ENCODE data around the gene SRSF1.

DNA sequence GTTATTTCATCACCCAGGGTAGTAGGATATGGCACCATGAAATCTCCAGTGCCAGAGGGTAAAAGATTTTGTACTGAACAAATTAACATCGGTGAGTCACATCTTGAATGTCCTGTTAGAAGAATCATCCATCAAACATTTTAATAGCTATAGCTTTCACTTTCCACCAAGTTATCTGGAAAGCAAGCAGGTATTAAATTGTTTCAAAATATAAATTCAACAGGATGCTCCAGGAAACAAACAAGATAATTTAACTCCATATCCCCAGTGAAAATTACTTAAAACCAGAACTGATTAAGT is 21.4 kb downstream of the SRSF1 start:
- TF ChIP-seq, protein P1, sequence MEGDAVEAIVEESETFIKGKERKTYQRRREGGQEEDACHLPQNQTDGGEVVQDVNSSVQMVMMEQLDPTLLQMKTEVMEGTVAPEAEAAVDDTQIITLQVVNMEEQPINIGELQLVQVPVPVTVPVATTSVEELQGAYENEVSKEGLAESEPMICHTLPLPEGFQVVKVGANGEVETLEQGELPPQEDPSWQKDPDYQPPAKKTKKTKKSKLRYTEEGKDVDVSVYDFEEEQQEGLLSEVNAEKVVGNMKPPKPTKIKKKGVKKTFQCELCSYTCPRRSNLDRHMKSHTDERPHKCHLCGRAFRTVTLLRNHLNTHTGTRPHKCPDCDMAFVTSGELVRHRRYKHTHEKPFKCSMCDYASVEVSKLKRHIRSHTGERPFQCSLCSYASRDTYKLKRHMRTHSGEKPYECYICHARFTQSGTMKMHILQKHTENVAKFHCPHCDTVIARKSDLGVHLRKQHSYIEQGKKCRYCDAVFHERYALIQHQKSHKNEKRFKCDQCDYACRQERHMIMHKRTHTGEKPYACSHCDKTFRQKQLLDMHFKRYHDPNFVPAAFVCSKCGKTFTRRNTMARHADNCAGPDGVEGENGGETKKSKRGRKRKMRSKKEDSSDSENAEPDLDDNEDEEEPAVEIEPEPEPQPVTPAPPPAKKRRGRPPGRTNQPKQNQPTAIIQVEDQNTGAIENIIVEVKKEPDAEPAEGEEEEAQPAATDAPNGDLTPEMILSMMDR (IDR thresholded peaks at IDR 0.05; ENCODE audit: low read depth, low read length, missing input control), result no peak
- TF ChIP-seq RAD21 (IDR thresholded peaks at IDR 0.05) (no peak), YY1 (IDR thresholded peaks at IDR 0.05) (no peak), NR2F2 (IDR thresholded peaks at IDR 0.05) (no peak), GABPA (IDR thresholded peaks at IDR 0.05 in 1 of 2, conservative IDR thresholded peaks at IDR 0.05 in 1 of 2) (no peak), FOXA1 (IDR thresholded peaks at IDR 0.05) (no peak), SP1 (IDR thresholded peaks at IDR 0.05) (no peak), RXRA (IDR thresholded peaks at IDR 0.05) (no peak), JUND (IDR thresholded peaks at IDR 0.05) (no peak), HNF4A (conservative IDR thresholded peaks at IDR 0.05) (no peak), TAF1 (conservative IDR thresholded peaks at IDR 0.05) (no peak)
- TF ChIP-seq, protein P2, sequence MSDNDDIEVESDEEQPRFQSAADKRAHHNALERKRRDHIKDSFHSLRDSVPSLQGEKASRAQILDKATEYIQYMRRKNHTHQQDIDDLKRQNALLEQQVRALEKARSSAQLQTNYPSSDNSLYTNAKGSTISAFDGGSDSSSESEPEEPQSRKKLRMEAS (IDR thresholded peaks at IDR 0.05), result no peak
- TF ChIP-seq, protein P3, sequence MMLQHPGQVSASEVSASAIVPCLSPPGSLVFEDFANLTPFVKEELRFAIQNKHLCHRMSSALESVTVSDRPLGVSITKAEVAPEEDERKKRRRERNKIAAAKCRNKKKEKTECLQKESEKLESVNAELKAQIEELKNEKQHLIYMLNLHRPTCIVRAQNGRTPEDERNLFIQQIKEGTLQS (IDR thresholded peaks at IDR 0.05), result no peak
- TF ChIP-seq, protein P4, sequence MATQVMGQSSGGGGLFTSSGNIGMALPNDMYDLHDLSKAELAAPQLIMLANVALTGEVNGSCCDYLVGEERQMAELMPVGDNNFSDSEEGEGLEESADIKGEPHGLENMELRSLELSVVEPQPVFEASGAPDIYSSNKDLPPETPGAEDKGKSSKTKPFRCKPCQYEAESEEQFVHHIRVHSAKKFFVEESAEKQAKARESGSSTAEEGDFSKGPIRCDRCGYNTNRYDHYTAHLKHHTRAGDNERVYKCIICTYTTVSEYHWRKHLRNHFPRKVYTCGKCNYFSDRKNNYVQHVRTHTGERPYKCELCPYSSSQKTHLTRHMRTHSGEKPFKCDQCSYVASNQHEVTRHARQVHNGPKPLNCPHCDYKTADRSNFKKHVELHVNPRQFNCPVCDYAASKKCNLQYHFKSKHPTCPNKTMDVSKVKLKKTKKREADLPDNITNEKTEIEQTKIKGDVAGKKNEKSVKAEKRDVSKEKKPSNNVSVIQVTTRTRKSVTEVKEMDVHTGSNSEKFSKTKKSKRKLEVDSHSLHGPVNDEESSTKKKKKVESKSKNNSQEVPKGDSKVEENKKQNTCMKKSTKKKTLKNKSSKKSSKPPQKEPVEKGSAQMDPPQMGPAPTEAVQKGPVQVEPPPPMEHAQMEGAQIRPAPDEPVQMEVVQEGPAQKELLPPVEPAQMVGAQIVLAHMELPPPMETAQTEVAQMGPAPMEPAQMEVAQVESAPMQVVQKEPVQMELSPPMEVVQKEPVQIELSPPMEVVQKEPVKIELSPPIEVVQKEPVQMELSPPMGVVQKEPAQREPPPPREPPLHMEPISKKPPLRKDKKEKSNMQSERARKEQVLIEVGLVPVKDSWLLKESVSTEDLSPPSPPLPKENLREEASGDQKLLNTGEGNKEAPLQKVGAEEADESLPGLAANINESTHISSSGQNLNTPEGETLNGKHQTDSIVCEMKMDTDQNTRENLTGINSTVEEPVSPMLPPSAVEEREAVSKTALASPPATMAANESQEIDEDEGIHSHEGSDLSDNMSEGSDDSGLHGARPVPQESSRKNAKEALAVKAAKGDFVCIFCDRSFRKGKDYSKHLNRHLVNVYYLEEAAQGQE (IDR thresholded peaks at IDR 0.05), result no peak

All from liver (tissue), 3 donors.